Measurements from ENCODE around the gene CDH13.

- TF ChIP-seq CTCF (IDR thresholded peaks at IDR 0.05; ENCODE audit: extremely low read depth in 1 of 2, insufficient read depth in 1 of 2, low read depth in 1 of 2, low read length in 2 of 2) (no peak), MAX (IDR thresholded peaks at IDR 0.05; ENCODE audit: insufficient read depth, insufficient read length) (no peak), POLR2A (IDR thresholded peaks at IDR 0.05; ENCODE audit: low read depth, low read length) (no peak), EZH2 (IDR thresholded peaks at IDR 0.05; ENCODE audit: borderline replicate concordance, low read depth, low read length, severe bottlenecking) (no peak), JUN (IDR thresholded peaks at IDR 0.05; ENCODE audit: borderline replicate concordance, insufficient read depth, insufficient read length, low read depth) (no peak), POLR2AphosphoS5 (IDR thresholded peaks at IDR 0.05; ENCODE audit: insufficient read depth, low read depth, low read length) (no peak), FOS (IDR thresholded peaks at IDR 0.05; ENCODE audit: borderline replicate concordance, insufficient read depth, low read length) (no peak)
Measured at GRCh38 chr16:82808036-82808435, 181.3 kb downstream of the CDH13 start.

All from endothelial cell of umbilical vein (primary cell).